HG02588 (cell line): ENCODE results near the gene LHX1.
A peak's percentile ranks its signal among the peaks of the same experiment; 100 is the strongest.

ENCODE experiments used
- ATAC-seq: cut with Tn5 transposase; IDR thresholded peaks from one replicate; pipeline ENCODE4 v1.9.1; 2021; ENCODE audit warnings: mild to moderate bottlenecking, moderate library complexity; ENCODE audit not compliant: unreplicated experiment

The LHX1 gene

DNA sequence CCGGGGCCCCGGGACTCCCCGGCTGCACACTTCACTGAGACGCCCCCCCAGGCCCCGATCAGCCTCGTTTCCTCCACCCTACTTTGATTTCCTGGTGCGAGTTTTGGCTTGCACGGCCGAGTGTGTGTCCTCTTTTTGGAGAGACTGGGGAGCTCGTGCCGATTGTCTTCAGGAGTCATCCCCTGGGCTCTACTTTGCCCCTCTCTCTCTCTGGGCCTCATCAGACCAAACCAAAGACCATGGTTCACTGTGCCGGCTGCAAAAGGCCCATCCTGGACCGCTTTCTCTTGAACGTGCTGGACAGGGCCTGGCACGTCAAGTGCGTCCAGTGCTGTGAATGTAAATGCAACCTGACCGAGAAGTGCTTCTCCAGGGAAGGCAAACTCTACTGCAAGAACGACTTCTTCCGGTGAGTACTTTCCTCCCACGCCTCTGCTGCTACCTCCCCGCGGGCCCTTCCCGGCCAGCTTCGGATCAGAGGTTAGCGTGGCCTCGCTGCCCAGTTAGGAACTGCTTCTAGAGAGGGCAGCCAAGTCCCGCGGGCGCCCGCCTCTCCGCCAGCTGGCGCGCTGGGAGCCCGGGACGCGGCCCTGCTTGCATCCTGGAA lies 787 bp downstream of the LHX1 start:
- no peak for ATAC-seq

DNA sequence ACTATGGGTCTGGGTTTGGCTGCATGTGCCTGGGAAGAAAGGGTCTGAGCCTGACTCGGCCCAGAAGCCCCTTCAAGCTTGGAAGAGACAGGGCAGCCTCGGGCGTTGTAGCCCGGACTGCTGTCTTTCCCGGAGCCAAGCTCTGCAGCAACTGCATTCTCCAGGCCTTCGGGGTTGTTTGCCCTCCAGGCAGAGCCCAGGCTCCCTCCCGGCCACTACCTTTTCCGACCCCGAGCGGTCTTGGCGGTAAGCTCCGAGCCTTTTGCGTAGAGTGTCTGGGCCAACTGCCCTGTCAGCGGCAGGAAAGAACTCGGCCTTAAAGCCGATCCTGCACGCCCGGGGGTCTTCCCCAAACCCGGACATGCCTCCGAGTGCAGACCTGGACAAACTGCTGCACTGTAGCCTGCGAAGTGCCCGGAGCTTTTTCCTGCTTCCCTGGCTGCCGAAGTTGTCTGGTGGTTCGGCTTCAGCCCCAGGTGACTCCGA lies 1.3 kb downstream of the LHX1 start:
- ATAC-seq = no peak

DNA sequence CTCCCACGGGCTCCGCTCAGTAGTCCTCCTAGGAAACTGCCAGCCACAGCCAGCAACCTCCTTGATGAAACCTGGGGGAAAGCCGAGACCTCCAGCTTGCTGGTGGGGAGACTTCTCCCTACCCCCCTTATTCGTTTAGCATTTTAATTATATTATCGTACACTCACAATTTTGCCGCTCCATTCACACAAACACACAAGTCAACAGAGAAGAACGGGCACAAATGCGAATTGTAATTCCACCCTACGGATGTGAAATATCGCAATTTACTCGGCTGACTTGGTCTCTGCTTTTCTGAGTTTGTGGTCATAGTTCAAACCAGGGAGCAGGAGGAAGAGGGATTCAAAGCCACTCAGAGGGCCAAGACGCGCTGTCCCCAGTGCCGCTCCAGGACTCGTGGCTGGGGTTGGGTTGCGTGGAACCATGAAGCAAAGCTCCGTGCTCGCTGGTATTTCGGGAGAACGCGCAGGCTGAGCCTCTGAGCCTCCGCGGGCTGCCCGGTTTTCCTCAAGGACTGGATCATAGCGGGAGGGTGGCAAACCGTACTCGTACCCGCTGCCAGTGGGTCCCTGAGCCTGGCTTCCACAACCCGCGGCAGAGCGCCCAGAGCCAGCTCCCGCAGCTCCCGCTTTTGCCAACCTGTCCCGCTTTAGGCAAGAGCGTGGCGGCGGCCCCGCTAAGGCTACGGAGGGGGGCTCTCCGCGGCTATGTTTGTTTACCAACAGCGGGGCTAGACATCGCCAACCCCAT lies 2.0 kb downstream of the LHX1 start:
- no peak for ATAC-seq

DNA sequence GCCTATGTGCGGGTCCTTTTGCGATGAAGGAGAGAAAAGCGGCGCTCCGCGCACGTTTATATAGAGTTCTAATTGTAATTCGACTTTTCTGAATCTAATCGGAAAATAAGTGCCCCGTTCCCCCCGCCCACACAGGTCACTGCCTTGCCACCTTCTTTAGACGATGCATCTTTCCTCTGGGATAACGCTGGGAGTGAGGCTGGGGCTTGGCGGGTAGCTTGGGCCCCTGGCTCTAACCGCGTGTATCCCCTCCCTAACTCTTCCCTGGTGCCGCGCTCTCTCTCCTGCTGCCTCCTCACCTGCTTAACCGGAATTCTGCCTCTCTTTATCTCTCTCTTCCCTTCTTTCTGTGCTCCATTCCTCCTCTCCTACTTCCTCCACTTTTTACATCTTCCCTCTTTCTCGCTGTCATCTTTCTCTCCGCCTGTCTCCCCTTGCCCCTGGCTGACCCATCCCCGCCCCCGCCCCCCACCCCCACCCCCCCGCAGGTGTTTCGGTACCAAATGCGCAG lies 2.6 kb downstream of the LHX1 start:
- ATAC-seq = no peak

DNA sequence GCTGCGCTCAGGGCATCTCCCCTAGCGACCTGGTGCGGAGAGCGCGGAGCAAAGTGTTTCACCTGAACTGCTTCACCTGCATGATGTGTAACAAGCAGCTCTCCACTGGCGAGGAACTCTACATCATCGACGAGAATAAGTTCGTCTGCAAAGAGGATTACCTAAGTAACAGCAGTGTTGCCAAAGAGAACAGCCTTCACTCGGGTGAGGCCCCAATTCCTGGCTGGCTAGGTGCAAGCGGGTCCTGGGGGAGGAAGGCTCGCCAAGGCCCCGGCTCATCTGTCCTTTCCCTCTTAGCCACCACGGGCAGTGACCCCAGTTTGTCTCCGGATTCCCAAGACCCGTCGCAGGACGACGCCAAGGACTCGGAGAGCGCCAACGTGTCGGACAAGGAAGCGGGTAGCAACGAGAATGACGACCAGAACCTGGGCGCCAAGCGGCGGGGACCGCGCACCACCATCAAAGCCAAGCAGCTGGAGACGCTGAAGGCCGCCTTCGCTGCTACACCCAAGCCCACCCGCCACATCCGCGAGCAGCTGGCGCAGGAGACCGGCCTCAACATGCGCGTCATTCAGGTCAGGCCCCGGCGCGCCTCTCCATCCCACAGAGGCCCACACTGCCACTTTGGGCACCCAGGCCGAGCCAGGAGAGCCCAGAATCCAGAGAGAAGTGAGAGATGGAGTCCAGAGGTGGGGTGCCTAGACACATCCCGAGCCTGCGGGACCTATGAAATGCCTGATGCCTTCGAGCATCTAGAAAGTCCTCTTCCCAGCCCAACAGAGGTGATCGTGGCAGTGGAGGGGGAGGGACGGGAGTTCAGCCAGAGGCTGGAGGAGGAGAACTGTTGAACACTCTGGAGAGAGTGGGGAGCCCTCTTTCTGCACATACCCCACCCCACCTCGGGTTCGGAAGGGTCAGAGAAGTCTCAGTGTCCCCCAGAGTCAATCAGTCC lies 3.3 kb downstream of the LHX1 start:
- no peak for ATAC-seq

DNA sequence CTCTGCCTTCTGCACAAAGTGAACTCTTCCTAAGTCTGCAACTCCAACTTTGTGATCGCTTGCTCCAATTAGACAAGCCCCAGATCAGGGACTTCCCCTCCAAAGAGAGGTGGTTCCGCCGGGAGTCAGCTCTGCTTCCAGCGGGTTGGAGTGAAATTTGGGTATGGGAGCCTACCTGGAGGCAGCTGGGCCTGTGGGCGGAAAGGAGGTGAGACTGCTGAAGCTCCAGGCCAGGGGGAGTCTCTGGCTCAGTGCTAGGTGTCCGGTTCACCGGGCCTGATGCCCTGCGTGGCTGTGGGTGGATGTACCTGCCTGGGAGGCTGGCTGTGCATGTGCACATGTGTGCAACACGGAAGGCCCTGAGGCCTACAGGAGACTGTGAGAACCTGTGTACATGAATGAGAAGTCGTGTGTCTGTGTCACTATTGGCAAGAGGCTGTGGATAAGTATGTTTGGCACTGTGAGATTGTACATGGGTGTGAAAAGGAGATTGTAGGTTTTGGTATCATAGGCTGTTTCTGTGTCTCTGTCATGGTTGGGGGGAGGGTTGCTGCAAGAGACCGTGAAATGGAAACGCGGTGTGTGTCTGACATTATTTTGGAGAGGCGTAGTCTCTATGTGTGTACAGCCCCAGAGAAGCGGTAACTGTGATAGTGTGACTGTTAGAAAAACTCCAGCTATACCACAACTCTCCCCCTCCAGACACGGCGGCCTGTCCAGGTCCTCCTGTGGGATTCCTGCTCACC lies 4.2 kb downstream of the LHX1 start:
- no peak for ATAC-seq

DNA sequence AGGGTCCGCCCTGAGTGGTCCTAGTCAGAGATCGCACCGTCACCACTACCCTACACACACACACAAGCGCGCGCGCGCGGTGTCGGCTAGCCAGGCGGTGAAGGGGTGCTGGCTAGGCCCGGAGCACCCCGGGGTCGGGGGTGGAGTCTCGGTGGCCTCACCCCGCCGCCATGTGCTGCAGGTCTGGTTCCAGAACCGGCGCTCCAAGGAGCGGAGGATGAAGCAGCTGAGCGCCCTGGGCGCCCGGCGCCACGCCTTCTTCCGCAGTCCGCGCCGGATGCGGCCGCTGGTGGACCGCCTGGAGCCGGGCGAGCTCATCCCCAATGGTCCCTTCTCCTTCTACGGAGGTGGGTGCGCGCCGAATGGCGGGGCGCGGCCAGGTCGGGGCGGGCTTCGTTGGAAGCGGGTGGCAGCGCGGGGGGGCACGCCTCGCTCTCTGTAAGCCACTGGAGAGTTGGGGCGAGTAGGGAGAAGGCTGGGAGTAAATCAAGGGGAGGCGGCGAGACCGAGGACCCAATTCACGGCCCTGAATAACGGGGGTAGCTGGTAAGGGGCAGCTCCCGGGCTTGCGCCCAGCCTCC lies 4.8 kb downstream of the LHX1 start:
- ATAC-seq = no peak

DNA sequence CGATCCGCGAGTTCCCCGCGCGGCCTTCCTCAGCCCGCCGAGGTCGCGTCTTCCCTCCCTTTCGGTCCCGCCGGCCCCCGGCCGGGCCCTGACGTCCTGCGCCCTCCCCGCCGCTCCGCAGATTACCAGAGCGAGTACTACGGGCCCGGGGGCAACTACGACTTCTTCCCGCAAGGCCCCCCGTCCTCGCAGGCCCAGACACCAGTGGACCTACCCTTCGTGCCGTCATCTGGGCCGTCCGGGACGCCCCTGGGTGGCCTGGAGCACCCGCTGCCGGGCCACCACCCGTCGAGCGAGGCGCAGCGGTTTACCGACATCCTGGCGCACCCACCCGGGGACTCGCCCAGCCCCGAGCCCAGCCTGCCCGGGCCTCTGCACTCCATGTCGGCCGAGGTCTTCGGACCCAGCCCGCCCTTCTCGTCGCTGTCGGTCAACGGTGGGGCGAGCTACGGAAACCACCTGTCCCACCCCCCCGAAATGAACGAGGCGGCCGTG lies 5.4 kb downstream of the LHX1 start:
- no peak for ATAC-seq

DNA sequence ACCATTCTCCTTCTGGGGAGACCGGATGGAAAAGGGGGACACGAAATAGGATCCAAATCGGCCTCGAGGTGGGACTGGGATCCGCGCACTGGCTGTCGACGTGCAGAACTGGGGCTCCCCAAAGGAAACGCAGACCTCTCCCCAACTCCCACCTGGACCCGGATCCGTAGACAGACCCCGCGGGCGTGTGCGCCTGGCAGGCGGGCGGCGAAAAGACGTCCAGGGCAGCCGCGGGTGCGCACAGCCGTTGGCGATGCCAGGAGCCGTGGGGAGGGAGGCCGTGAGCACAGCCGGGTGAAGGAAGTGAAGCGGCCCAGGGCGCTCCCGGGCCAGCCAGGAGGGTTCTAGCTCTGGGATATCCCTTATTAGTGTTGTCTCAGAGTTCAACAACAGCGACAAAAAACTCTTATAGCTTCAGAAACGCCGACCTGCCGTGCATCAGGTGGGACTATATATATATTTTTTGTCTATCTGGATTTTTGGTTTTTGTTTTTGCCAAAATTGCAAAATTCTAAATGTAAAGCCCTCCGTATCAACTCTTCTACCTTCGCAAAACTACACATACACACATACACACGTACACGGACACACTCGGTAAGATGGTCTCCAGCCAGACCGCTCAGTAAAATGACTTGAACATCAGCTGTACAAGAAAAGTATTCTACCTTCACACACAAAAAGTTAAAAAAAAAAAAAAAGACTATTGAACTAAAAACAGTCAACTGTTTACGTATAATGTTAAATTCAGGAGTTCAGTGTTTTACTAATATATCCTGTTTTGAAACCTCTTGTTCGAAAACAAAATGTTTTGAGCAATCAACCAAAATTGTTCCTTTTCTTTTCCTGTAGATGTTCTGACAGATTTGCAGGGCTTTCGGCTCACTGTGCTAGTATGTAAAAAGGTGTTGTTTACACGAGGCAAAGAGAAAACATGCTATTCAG lies 6.2 kb downstream of the LHX1 start:
- no peak for ATAC-seq

DNA sequence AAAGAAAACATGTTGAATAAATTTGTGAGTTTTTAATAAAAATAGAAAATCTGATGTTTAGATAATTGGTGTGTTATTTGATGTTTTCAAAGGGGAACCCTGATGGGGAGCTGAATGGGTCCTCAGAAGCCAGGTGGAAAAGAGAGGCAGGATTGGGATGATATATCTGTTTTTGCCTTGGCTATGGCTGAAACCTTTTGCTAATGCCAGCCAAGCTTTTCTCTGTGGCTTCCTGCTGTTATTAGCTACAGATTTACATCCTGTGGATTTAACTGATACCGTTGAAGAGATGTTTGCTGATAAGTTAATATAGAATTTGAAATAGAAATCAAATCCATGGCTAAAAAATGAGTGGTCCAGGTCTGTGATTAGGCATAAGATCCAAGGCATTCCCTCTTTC lies 7.3 kb downstream of the LHX1 start:
- ATAC-seq = no peak

DNA sequence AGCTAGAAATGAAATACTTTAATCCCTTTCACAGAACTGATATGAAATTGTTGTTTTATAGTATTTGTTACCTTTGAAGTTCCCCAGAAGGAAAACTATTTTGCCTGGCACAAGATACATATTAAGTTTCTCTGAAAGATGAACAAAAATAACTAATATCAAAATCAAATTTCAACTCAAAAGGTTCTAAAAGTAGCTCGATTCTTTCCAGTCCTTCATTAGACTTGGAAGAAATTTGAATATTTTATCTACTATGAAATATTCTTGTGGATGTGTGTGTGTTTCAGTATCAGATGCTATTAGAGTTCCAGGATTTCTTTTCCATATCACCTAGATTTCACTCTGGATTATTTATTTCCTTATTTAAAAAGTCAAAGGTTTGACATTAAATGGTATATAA lies 7.9 kb downstream of the LHX1 start:
- ATAC-seq = no peak

DNA sequence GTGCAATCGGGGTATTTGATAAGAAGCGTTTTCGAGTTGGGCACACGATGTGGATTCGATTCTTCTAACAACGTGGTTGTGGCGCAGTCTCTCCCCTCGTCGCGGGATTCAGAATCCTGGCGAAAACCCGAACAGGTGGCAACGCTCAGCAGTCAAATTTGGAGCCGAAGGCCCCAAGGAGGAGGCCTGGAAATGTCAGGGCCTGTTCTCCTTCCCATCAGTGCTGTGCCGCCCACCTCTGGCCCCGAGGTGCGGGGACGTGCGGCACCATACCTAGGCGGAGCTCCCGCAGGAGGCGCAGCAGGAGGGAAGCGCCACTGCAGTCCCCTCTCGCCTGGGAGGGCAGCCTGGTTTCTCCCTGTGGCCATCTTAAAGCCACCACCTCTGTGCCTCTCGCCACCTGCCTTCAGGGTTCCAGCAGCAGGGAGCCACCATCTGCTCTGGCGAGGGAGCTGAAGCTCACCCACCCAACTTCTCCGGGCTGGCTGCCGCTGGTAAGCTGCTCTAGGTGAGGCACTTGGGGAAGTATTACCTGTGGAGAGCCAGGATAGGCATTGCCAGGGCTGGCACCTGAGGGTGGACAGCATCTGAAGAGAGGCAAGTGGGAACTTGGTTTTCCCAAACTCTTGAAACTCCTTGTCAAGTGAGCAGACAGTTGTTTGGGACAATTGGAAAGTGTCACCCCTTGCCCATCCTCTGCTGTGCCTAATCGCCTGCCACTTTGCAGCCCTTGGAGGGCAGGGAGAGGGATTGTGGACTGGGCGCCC lies 8.9 kb downstream of the LHX1 start:
- ATAC-seq = no peak

DNA sequence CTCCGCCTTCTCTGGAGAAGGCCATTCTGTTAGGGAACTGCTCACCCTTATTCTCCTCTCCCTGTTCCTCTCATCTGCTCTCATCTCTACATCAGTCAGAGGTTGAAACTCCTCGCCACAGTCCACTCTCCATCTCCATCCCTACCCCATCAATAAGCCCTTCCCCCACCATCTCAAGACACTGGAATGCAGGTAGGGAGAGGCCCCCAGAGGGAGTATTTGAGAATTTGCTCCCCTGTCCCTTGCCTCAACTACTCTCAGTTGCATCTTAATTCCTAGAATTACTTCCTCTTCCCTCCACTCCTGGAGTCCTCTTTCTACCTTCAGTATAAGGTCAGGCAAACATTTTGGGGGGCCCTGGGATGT lies 9.4 kb downstream of the LHX1 start:
- no peak for ATAC-seq

DNA sequence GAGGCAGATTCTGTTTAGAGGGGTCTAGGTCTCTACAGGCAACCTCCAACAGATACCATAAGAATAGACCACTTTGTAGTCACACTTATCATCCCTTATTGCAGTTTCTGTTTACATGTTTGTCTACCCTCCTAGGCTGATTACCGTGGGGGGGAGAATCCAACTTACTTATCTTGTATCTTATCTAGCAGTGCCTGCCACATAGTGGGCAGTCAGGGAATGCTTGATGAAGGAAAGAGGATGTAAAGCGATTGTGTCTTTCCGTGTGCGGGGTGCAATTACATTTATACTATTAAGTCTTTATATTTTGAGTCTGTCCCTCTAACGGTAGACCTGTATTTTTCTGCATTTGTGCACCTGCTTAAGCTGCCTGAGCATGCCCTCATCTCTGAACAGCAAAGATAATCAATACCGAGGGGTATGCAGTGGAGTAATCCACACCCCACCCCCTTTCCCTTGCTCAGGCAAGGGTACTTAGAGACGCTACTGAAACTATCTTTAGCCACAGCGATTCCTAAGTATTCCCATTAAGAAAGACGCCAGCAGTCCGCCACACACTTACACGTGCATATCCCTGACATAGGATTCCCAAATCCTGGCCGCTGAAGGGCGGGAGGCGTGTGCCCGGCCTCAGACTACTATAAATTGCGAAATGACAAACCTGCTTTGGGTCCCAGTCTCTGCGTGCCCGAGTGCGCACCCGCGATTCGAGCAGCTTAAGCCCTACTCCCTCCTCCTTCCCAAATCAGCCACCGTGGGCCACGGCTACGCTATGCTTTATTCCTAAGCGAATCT lies 10.8 kb downstream of the LHX1 start:
- ATAC-seq = no peak

DNA sequence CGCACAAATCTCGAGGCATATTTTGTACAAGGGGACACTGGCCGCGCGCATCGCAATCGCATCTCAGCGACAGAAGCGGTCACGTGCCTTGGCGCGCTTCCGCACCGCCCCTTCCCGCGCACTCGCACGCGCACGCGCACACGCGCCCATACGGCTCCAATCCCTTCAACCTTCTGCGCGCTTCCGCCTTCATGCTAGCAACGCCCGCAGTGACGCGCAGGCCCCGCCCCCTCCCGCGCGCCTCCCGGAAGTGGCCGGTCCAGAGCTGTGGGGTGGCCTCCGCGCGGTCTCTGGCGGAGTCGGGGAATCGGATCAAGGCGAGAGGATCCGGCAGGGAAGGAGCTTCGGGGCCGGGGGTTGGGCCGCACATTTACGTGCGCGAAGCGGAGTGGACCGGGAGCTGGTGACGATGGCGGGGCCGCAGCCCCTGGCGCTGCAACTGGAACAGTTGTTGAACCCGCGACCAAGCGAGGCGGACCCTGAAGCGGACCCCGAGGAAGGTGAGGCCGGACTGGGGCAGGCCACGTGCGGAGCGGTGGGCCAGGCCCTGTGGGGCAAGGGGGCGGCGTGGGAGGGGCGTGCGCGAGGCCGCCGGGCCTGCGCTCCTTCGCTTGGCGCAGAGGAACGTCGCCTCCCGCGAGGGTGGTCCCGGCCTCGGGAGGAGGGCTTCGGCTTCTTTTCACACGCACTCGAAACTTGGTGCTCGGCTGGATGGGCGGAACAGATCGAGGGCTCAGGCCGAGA lies 11.6 kb downstream of the LHX1 start, which contains the start of gene AATF:
AATF (plus strand) TSS at position 238 of the 744 bp plus-strand sequence; CDS start at position 410, 172 bp downstream.
- peak; percentile 96 for ATAC-seq

DNA sequence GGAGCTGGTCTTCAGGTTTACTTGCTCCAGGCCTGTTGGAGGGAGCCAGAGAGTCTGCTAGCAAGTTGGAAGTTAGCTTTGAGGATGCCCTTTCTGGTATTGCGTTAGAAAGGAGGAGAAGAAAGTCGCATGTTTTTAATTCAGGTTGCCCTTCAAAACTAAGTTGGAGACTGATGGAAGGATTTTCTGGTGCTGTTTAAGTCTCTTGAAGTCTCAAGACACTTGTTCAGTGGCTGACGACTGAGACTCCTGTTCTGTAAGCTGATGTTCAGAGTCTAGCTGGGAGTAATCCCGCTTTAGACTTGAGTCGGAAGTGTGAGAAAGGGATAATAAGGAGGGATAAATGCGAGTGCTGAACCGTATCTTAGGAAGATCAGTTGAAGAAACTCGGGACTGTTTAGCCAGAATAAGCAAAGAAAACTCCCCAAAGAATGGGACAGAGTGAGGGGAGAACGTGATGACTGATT lies 12.2 kb downstream of the LHX1 start:
- ATAC-seq = no peak

DNA sequence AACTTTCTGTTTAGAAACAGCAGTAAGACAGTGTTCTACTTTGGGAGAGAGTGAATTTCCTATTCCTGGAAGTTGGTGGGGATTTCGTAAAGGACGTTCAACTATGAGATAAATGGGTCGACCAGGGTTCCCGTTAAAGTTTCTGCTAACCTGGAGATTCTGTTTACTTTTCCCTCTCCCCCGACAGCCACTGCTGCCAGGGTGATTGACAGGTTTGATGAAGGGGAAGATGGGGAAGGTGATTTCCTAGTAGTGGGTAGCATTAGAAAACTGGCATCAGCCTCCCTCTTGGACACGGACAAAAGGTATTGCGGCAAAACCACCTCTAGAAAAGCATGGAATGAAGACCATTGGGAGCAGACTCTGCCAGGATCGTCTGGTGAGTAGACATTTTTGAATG lies 12.8 kb downstream of the LHX1 start:
- ATAC-seq = no peak
